ENCODE results near the gene C16orf78.

DNA sequence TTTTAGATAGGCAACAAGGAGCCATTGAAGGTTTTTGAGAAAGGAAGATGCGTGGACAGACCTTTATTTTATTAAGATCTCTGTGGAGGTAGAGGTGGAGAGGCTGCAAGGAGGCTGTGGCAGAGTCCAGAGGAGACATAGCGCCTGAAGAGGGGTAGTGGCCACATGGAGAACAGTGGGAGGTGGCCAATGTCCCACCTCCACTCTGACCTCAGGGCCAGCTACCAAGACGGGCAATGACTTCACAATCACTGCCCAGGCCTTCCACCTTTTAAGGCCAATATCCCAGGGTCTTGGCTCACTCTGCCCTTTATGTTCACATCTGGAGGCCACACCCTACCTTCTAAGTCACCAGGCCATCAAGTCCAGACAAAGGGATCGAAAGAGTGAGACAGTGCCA lies at the start of gene C16orf78:
- TF ChIP-seq CTCF (IDR thresholded peaks at IDR 0.05) (no peak), POLR2A (IDR thresholded peaks at IDR 0.05) (no peak)
